DOHH2 (cell line): ENCODE measurements around the gene HOGA1.

Source experiments
- H3F3A ChIP-seq: fragments of 200-600 bp; sonication (generic), shearing (Covaris generic); 2 replicates; pipeline ENCODE4 v1.6.0; 2016; ENCODE audit warnings: antibody characterized with exemption, mild to moderate bottlenecking; ENCODE audit not compliant: control insufficient read depth, insufficient read depth
- H3K27ac ChIP-seq: fragments of 200-600 bp; sonication (generic); 2 replicates; pipeline ENCODE4 v1.5.1; 2014; ENCODE audit warnings: low read depth, mild to moderate bottlenecking, low read length, moderate library complexity
- H3K27me3 ChIP-seq: fragments of 200-600 bp; sonication (generic); 2 replicates; pipeline ENCODE4 v1.6.1; 2014; ENCODE audit warnings: mild to moderate bottlenecking, low read length, mixed read lengths; ENCODE audit not compliant: control insufficient read depth
- H3K36me3 ChIP-seq: fragments of 200-600 bp; sonication (generic); 2 replicates; pipeline ENCODE4 v1.6.1; 2014; ENCODE audit warnings: mild to moderate bottlenecking, low read length, moderate library complexity, mixed read lengths; ENCODE audit not compliant: control insufficient read depth
- H3K4me1 ChIP-seq: fragments of 200-600 bp; sonication (generic); 2 replicates; pipeline ENCODE4 v1.6.1; 2014; ENCODE audit warnings: mild to moderate bottlenecking, low read length, mixed read lengths; ENCODE audit not compliant: control insufficient read depth
- H3K4me2 ChIP-seq: fragments of 200-600 bp; sonication (generic); 2 replicates; pipeline ENCODE4 v1.6.0; 2014; ENCODE audit warnings: mild to moderate bottlenecking, low read length, moderate library complexity
- H3K4me3 ChIP-seq: fragments of 200-600 bp; sonication (generic); 2 replicates; pipeline ENCODE4 v1.5.1; 2014; ENCODE audit warnings: mild to moderate bottlenecking, low read length, mixed read lengths
- H3K79me2 ChIP-seq: fragments of 200-600 bp; sonication (generic); 2 replicates; pipeline ENCODE4 v1.6.1; 2014; ENCODE audit warnings: mild to moderate bottlenecking, low read length, mixed read lengths; ENCODE audit not compliant: control insufficient read depth
- H3K9me2 ChIP-seq: fragments of 200-600 bp; sonication (generic); replicated peaks from 2 replicates; pipeline ENCODE4 v1.6.1; 2014; ENCODE audit warnings: mild to moderate bottlenecking, low read length, mixed read lengths; ENCODE audit not compliant: control insufficient read depth
- H3K9me3 ChIP-seq: fragments of 200-600 bp; sonication (generic); 2 replicates; pipeline ENCODE4 v1.6.1; 2014; ENCODE audit warnings: antibody characterized with exemption, low read length, mixed read lengths; ENCODE audit not compliant: control insufficient read depth, insufficient read depth
- H4K20me1 ChIP-seq: fragments of 200-600 bp; sonication (generic); 2 replicates; pipeline ENCODE4 v1.6.0; 2014; ENCODE audit warnings: low read depth, mild to moderate bottlenecking, antibody characterized with exemption, low read length, moderate library complexity; ENCODE audit not compliant: control insufficient read depth, insufficient read depth
- CTCF ChIP-seq: fragments of 200-600 bp; sonication (generic); IDR thresholded peaks from one replicate; pipeline ENCODE4 v1.5.1; 2014; ENCODE audit warnings: antibody characterized with exemption, mild to moderate bottlenecking, low read depth, low read length; ENCODE audit not compliant: poor library complexity, severe bottlenecking
- EZH2phosphoT487 ChIP-seq: fragments of 200-600 bp; sonication (generic); IDR thresholded peaks from 2 replicates; pipeline ENCODE4 v1.6.1; 2017; ENCODE audit warnings: borderline replicate concordance, mild to moderate bottlenecking, antibody characterized with exemption, low read length, moderate library complexity, mixed read lengths

HOGA1 gene

GRCh38 chr10:97656777-97657176 is 72.6 kb downstream of the HOGA1 start:
- Histone ChIP-seq H3K36me3 (peaks cover 44% of the 10 kb centered on the region), H3K4me3 (no peak overlapping the region), H3K9me2 (no peaks in the 10 kb centered on the region), H3K27me3 (no peaks in the 10 kb centered on the region), H3K9me3 (no peaks in the 10 kb centered on the region), H3F3A (no peaks in the 10 kb centered on the region), H3K79me2 (no peaks in the 10 kb centered on the region), H4K20me1 (no peaks in the 10 kb centered on the region), H3K4me2 (no peak overlapping the region), H3K4me1 (no peaks in the 10 kb centered on the region), H3K27ac (no peak overlapping the region)
- no peak for TF ChIP-seq EZH2phosphoT487
- TF ChIP-seq CTCF = no peak

GRCh38 chr10:97659589-97659988 is 75.4 kb downstream of the HOGA1 start:
- H3F3A ChIP-seq = no peaks in the 10 kb centered on the region
- H3K9me2 ChIP-seq = no peaks in the 10 kb centered on the region
- H3K4me3 ChIP-seq = no peak overlapping the region
- H3K4me1 ChIP-seq = no peaks in the 10 kb centered on the region
- TF ChIP-seq EZH2phosphoT487 (no peak), CTCF (no peak)
- H3K79me2 ChIP-seq = no peaks in the 10 kb centered on the region
- no peaks in the 10 kb centered on the region for H4K20me1 ChIP-seq
- H3K36me3 ChIP-seq = peaks cover 34% of the 10 kb centered on the region
- no peaks in the 10 kb centered on the region for H3K9me3 ChIP-seq
- H3K27ac ChIP-seq = no peak overlapping the region
- H3K27me3 ChIP-seq = no peaks in the 10 kb centered on the region
- H3K4me2 ChIP-seq = no peak overlapping the region
